Activated naive CD4-positive, alpha-beta T cell treated with anti-CD3 and anti-CD28 coated beads for 36 hours (primary cell): Measurements from ENCODE around the gene DMRTC2. TPM values are rescaled to one million over a fixed set of nuclear protein-coding genes. Genes with fewer than 3 reads are reported as not detected.
"Not testable (repeated sequence)": the region's sequence is repeated elsewhere in the genome, so short reads cannot be mapped to it uniquely, and the experiment has no call there.

Source experiments
- CTCF ChIA-PET: fragments of 350-600 bp; sonication (Branson Sonifier 250); formaldehyde crosslinking; loops from one replicate; lab custom pipeline; 2021; ENCODE audit warnings: antibody characterized with exemption; lab: Charles Lee
- DNase-seq: peaks from one replicate; pipeline ENCODE4 v3.0.0-alpha.2; 2020
- H3K27ac Mint-ChIP-seq: one replicate; pipeline ENCODE4 v1.8.0; 2021; ENCODE audit warnings: mild to moderate bottlenecking, mixed read lengths
- H3K27me3 Mint-ChIP-seq: one replicate; pipeline ENCODE4 v1.8.0; 2021; ENCODE audit warnings: low read depth, mixed read lengths
- H3K36me3 Mint-ChIP-seq: one replicate; pipeline ENCODE4 v1.8.0; 2021; ENCODE audit warnings: low read depth, mixed read lengths
- H3K4me1 Mint-ChIP-seq: one replicate; pipeline ENCODE4 v1.8.0; 2021; ENCODE audit warnings: low read depth, mixed read lengths
- H3K4me3 Mint-ChIP-seq: one replicate; pipeline ENCODE4 v1.8.0; 2021; ENCODE audit warnings: mild to moderate bottlenecking, moderate library complexity, mixed read lengths
- H3K9me3 Mint-ChIP-seq: one replicate; pipeline ENCODE4 v1.8.0; 2021; ENCODE audit warnings: mixed read lengths
- intact Hi-C: fragments of 100-400 bp; cut with micrococcal nuclease; formaldehyde crosslinking; loops from one replicate; pipeline ENCODE4 v1.15.1; 2023
- total RNA-seq, 2 experiments: library from RNA; stranded (reverse); gene quantifications; one replicate each; pipeline ENCODE4 v1.2.3, GENCODE V29; 2021

Gene DMRTC2
- total RNA-seq, 2 experiments from 2014 or later, result not detected

DNA sequence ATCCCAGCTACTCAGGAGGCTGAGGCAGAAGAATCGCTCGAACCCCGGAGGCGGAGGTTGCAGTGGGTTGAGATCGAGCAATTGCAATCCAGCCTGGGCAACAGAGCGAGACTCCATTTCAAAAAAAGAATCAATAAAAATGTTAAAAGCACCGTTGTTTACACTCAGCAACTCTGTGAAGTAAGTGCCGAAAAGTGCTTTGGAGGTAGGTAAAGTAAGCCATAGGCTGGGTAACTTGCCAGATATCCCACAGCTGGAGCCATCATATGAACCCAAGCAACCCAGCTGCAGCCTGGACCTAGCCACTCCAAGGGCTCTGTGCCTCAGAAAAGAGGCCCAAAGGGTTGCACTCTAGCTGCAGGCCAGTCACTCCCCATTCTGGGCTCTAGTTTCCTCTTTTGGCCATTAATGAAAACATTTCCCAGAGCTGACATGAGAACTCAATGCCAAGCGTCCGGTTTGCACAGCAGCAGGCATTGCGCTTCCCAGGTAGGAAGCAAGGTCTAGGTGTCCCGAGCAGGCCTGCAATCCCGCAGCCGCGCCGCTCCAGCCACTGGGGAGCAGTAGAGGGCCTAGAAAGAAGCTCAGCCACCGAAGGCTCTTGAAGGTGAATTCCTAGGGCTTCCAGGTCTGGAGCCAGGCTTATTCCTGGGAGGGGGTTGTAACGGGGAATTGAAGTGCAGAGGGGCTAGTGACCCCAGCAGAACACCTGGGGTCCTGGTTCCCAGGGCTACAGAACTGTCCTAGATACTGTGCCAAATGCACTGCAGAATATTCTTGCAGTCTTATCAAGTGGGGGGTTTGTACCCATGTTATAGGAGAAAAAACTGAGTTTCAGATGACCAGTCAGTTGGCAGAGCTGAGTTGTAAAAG is 28.2 kb downstream of the DMRTC2 start:
- peak; percentile 84 for DNase-seq
- intact Hi-C loops, result loop anchor here (1.0 kb wide), 2 partner anchors 61 to 78 kb away; no protein-coding TSS in a partner anchor
- Mint-ChIP-seq H3K36me3 (peaks cover 35% of the 10 kb centered on the region), H3K4me3 (no peak overlapping the region), H3K4me1 (peaks cover 76% of the 10 kb centered on the region), H3K27ac (peak overlapping the region; percentile 96), H3K27me3 (no peaks in the 10 kb centered on the region), H3K9me3 (no peaks in the 10 kb centered on the region)
- CTCF ChIA-PET, result interaction anchor here (0.6 to 6.2 kb wide), 16 partner anchors 8 to 123 kb away, joined by 3 to 68 read pairs (median 6); partner anchors contain the start of genes ARHGEF1, ERFL and RPS19

DNA sequence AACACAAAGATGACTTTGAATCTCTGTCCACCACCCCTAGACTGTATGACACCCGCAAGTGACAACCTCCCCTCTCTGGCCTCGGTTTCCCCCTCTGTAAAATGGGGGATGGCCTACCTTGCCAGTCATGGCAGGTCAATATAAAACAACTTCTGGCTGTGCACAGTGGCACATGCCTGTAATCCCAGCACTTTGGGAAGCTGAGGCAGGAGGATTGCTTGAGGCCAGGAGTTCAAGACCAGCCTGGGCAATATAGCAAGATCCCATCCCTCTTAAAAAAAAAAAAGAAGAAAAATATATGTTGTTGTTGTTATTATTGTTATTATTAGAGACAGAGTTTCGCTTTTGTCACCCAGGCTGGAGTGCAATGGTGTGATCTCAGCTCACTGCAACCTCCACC is 31.1 kb downstream of the DMRTC2 start:
- not testable (repeated sequence) for H3K9me3 Mint-ChIP-seq, H3K36me3 Mint-ChIP-seq, H3K27me3 Mint-ChIP-seq, DNase-seq
- peaks cover 63% of the 10 kb centered on the region for H3K4me1 Mint-ChIP-seq
- intact Hi-C loops, result loop anchor here (1.0 kb wide), 2 partner anchors 11 to 69 kb away; no protein-coding TSS in a partner anchor
- CTCF ChIA-PET, result interaction anchor here (0.5 to 6.2 kb wide), 4 partner anchors 8 to 512 kb away, joined by 3 to 68 read pairs (median 28); partner anchors contain the start of genes ARHGEF1 and B9D2
- peak overlapping the region; percentile 89 for H3K27ac Mint-ChIP-seq
- H3K4me3 Mint-ChIP-seq, result peak overlapping the region; percentile 49

DNA sequence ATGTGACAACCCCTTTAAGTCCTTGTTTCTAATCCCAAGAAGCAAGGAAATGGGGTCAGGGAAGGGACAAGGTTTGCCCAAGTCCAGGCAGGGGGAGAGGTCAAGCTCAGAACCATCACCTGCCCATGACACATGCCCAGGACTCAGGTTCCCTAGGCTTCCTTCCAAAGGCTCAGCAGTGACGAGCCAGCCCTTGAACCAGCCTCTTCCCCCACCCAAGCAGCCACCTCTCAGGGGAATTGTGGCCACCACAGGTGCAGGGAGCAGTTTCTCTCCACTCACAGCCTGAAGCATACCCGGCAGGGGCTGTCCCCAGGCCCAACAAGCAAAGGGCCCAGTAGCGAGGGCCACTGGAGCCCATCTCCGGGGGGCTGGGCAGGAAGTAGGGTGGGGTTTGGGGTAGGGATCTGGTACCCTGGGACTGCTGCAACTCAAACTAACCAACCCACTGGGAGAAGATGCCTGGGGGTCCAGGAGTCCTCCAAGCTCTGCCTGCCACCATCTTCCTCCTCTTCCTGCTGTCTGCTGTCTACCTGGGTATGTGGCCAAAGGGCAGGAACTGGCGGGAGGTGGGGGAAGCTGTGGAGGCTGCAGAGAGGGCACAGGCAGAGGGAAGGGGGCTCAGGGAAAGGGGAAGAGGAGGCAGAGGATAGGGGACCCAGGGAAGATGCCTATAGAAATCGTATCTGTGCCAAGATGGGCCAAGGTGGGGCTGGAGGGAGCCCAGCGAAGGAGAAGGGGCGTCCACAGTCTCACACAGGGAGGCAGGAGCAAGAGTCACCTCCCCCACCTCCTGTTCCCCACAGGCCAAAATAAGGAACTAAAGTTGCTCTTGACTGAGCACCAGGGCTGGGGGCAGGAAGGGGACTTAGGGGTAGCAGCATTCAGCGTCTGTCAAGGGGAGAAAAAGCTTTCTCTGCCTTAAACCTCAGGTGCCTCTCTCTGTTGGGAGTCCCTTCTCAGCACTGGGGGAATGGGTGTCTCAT is 32.3 kb downstream of the DMRTC2 start, which contains the start of gene CD79A:
Gene CD79A, plus strand, starts transcription at position 433 of the 986 bp plus-strand sequence. Its CDS starts 26 bp downstream, at position 459.
- peak within 1 kb of the TSS; percentile 38 for H3K4me3 Mint-ChIP-seq
- peaks cover 3% of the 10 kb centered on the region for H3K36me3 Mint-ChIP-seq
- H3K27me3 Mint-ChIP-seq, result no peaks in the 10 kb centered on the region
- H3K9me3 Mint-ChIP-seq, result no peaks in the 10 kb centered on the region
- peaks cover 57% of the 10 kb centered on the region for H3K4me1 Mint-ChIP-seq
- CTCF ChIA-PET, result interaction anchor here (0.6 to 6.2 kb wide), 5 partner anchors 7 to 74 kb away, joined by 3 to 68 read pairs (median 4); partner anchors contain the start of gene ARHGEF1
- H3K27ac Mint-ChIP-seq, result peak within 1 kb of the TSS; percentile 75
- peak; percentile 71 for DNase-seq
- intact Hi-C loops, result no loop called here

DNA sequence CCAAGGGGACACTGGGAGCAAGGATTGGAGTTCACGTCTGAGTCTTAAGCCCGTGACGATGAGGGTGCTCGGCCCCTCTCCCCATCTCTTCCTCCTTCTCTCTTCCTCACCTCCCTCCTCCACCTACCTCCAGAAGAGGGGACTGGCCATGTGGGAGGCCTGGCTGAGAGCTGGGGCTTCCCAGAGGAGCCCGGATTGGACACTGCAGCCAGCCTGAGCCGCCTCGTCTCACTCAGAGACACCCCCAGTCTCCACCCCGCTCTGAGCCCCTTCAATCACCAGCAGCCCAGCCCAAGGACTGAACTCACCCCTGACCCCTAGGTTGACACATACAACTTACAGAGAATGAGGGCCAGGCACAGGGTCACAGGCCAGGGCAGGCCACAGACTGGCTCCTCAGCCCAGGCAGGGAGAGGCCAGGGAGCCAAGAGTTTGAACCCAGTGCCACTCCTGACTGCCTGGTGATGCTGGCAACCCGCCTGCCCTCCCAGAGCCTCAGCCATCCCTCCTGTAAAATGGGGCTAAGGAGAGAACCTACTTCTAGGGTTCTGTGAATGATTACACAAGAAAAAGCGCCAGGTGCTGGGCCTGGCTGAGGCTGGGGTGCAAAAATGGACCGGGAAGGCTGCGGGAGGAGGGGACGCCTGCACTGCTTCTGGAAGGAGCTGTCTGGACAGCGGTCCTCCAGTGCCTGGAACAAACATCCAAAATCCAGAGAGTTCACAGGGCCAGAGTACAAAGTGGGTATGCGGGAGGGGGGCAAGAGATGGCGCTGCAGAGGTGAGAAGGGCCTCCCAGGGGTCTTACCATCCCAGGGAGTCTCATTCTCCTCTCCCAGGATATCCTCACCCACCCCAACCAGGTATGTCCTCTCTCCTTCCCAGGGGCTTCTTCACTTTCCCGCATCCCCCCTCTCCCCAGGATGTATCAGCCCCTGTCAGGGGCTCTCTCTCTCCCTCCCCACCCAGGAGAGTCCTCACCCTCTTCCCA is 33.4 kb downstream of the DMRTC2 start:
- CTCF ChIA-PET, result interaction anchor here (0.5 to 1.4 kb wide), 3 partner anchors 12 to 73 kb away, joined by 4 to 5 read pairs (median 4); no protein-coding TSS in a partner anchor
- H3K4me3 Mint-ChIP-seq, result no peak overlapping the region
- H3K9me3 Mint-ChIP-seq, result no peaks in the 10 kb centered on the region
- no peaks in the 10 kb centered on the region for H3K27me3 Mint-ChIP-seq
- DNase-seq, result no peak
- H3K27ac Mint-ChIP-seq, result peak overlapping the region; percentile 75
- peaks cover under 1% of the 10 kb centered on the region for H3K36me3 Mint-ChIP-seq
- intact Hi-C loops, result no loop called here
- H3K4me1 Mint-ChIP-seq, result peaks cover 55% of the 10 kb centered on the region

DNA sequence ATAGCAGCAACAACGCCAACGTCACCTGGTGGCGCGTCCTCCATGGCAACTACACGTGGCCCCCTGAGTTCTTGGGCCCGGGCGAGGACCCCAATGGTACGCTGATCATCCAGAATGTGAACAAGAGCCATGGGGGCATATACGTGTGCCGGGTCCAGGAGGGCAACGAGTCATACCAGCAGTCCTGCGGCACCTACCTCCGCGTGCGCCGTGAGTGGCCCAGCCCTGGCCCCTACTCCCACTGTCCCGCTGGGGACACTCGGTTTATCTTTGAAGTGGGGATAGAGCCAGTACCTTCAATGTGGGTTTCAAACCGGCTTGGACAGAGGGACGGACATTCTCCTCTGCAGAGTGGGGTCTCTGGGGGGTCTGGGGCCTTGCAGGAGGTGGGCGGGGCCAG is 34.2 kb downstream of the DMRTC2 start:
- Mint-ChIP-seq H3K36me3 (peaks cover 4% of the 10 kb centered on the region), H3K9me3 (no peaks in the 10 kb centered on the region), H3K4me3 (no peak overlapping the region), H3K27me3 (no peaks in the 10 kb centered on the region), H3K27ac (no peak overlapping the region), H3K4me1 (peaks cover 53% of the 10 kb centered on the region)
- DNase-seq, result no peak
- intact Hi-C loops, result no loop called here
- CTCF ChIA-PET, result no interaction called here

DNA sequence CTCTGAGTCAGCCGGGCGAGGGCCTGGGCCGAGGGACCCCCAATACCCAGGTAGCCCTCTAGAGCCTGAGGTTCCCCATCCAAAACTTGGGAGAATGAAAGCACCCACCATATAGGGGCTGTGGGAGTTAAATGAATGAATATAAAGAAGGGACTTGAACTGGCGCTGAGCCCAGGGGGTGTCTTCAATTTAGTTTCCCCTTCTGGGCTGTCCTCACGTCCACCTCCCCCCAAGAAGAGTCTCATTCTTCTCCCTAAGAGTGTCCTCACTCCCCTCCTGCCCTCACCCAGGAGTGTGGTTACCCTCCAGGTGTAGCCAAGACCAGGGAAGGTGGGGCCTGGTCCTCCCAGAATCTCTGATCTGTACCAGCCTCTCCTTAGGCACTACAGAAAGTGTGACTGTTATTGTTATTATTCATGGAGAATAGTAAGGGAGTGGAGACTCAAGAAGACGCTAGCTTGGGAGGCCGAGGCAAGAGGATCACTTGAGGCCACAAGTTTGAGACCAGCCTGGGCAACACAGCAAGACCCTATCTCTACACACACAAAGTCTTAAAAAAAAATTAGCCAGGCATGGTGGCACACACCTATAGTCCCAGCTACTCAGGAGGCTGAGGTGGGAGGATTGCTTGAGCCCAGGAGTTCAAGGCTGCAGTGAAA is 35.0 kb downstream of the DMRTC2 start:
- Mint-ChIP-seq H3K4me3 (no peak overlapping the region), H3K9me3 (no peaks in the 10 kb centered on the region), H3K4me1 (peaks cover 54% of the 10 kb centered on the region), H3K27me3 (no peaks in the 10 kb centered on the region), H3K27ac (peak overlapping the region; percentile 48), H3K36me3 (peaks cover 4% of the 10 kb centered on the region)
- DNase-seq, result no peak
- CTCF ChIA-PET, result no interaction called here
- intact Hi-C loops, result loop anchor here (10.0 kb wide), 4 partner anchors 325 to 525 kb away; partner anchors contain the start of genes DEDD2, GSK3A and TGFB1

DNA sequence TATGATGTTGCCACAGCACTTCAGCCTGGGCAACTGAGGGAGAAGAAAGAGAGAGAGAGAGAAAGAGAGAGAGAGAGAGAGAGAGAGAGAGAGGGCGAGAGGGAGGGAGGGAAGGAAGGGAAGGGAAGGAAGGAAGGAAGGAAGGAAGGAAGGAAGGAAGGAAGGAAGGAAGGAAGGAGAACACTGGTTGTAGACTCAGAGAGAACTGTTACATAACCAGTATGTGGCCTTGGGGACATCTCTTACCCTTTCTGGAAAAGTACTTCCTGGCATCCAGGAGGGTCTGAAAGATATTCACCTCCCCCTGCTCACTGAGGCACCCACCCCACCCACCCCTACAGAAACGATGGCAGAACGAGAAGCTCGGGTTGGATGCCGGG is 35.5 kb downstream of the DMRTC2 start:
- no peak for DNase-seq
- intact Hi-C loops, result loop anchor here (10.0 kb wide), 4 partner anchors 326 to 526 kb away; partner anchors contain the start of genes DEDD2, GSK3A and TGFB1
- peak overlapping the region; percentile 48 for H3K27ac Mint-ChIP-seq
- no peaks in the 10 kb centered on the region for H3K27me3 Mint-ChIP-seq
- CTCF ChIA-PET, result interaction anchor here (0.5 kb wide), 1 partner anchor 21 kb away, joined by 4 read pairs; no protein-coding TSS in a partner anchor
- H3K4me1 Mint-ChIP-seq, result peaks cover 56% of the 10 kb centered on the region
- H3K9me3 Mint-ChIP-seq, result no peaks in the 10 kb centered on the region
- H3K4me3 Mint-ChIP-seq, result no peak overlapping the region
- H3K36me3 Mint-ChIP-seq, result peaks cover 6% of the 10 kb centered on the region

DNA sequence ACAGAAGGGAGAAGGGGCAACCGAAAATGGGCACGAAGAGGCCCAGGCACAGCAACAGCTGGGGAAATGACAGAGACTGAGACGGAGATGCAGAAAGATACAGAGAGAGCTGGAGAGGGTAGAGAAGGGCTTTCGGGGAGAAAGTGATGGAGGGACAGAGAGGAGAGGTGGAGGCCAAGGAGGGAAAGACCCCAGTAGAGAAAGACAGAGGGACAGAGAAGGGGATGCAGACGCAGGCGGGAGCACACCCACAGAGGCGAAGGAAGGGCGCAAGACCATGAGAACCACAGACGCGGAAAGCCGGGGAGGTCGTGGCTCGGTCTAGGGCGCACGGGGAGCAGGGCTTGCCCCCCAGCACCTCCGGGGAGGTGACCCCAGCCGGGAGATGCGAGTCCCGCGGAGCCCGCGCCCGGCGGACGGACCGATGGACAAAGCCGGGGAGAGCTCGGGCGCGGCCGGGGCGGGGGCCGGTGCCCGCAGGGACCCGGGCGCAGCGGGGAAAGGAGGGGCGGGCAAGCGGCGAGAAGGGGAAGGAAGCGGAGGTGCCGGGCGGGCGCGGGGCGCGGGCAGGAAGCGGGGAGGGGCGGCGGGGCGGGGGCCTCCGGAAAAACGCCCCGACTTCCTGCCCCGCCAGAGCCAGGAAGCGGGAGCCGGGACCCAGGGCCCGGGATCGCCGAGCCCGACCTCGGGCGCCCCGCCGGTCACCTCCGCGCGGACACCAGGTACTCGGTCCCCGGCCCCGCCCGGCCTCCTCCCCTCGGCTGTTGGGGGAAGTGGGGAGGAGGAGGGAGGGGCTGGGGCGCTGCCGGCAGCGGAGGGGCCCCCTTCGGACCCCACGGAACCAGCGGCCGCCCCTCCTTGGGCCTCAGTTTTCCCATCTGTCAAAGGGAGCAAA is 38.0 kb downstream of the DMRTC2 start, which contains the start of gene ARHGEF1:
Gene ARHGEF1, plus strand, starts transcription at position 617 of the 895 bp plus-strand sequence. CDS start 4,899 bp downstream, outside the sequence.
- peak; percentile 70 for DNase-seq
- H3K9me3 Mint-ChIP-seq, result no peaks in the 10 kb centered on the region
- peak within 1 kb of the TSS; percentile 92 for H3K27ac Mint-ChIP-seq
- peak within 1 kb of the TSS; percentile 93 for H3K4me3 Mint-ChIP-seq
- no peaks in the 10 kb centered on the region for H3K27me3 Mint-ChIP-seq
- CTCF ChIA-PET, result interaction anchor here (0.6 to 6.0 kb wide), 3 partner anchors 9 to 550 kb away, joined by 4 to 68 read pairs (median 4); partner anchors contain the start of gene CD79A
- peaks cover 56% of the 10 kb centered on the region for H3K4me1 Mint-ChIP-seq
- H3K36me3 Mint-ChIP-seq, result peaks cover 8% of the 10 kb centered on the region
- intact Hi-C loops, result loop anchor here (10.0 kb wide), 4 partner anchors 328 to 528 kb away; partner anchors contain the start of genes DEDD2, GSK3A and TGFB1

DNA sequence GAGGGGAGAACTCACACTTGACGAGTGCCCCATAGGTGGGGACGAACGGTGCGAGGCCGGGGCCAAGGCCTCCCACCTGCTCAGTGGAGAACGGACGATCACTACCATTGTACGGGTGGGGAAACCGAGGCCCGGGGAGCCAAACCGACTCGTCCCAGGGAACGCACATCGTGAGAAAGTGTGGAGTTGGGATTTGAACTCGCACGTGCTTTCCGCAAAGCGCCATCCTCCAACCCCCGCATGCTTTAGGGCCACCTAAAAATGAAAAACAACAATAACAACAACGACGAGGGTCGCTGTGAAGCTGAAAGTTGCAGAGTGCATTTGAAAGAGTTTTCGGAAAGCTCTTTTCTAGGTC is 38.6 kb downstream of the DMRTC2 start:
- no peak for DNase-seq
- Mint-ChIP-seq H3K4me3 (peak overlapping the region; percentile 90), H3K36me3 (peaks cover 14% of the 10 kb centered on the region), H3K27me3 (no peaks in the 10 kb centered on the region), H3K27ac (peak overlapping the region; percentile 92), H3K9me3 (no peaks in the 10 kb centered on the region), H3K4me1 (peaks cover 56% of the 10 kb centered on the region)
- intact Hi-C loops, result loop anchor here (10.0 kb wide), 4 partner anchors 329 to 529 kb away; partner anchors contain the start of genes DEDD2, GSK3A and TGFB1
- CTCF ChIA-PET, result interaction anchor here (6.0 kb wide), 1 partner anchor 9 kb away, joined by 68 read pairs; the partner anchor contains the start of gene CD79A
